H1 (cell line): ENCODE results near the gene MGMT. TPM values are rescaled to one million over a fixed set of nuclear protein-coding genes. Genes with fewer than 3 reads are reported as not detected.

Source experiments
- CTCF ChIA-PET: fragments of 300-600 bp; sonication (Branson Sonifier 250); formaldehyde crosslinking; loops from one replicate; lab custom pipeline; 2021; ENCODE audit not compliant: partially characterized antibody; lab: Charles Lee
- POLR2A ChIA-PET: fragments of 300-600 bp; sonication (Branson Sonifier 250); formaldehyde crosslinking; loops from one replicate; lab custom pipeline; 2021; ENCODE audit warnings: inconsistent platforms; ENCODE audit not compliant: partially characterized antibody; lab: Charles Lee
- DNase-seq, 2 experiments: peaks; one replicate each; pipeline versions ENCODE4 v3.0.0 to v3.0.0-alpha.2; 2010 to 2022; ENCODE audit warnings: low spot score in 2 of 2, low read depth in 1 of 2, mixed read lengths in 1 of 2
- FAIRE-seq: peaks from 2 replicates; lab custom pipeline; 2011; peaks lifted over from hg19 to GRCh38; lab: Jason Lieb, UNC
- H2AFZ ChIP-seq: 2 replicates; pipeline ENCODE4 v1.8.1; 2012; ENCODE audit warnings: low read length, inconsistent platforms
- H2AK5ac ChIP-seq: 2 replicates; pipeline ENCODE4 v1.6.1; 2013; ENCODE audit warnings: low read depth, low read length
- H2BK120ac ChIP-seq: replicated peaks from 2 replicates; pipeline ENCODE3; 2013; ENCODE audit warnings: low read depth, low read length, inconsistent platforms
- H2BK12ac ChIP-seq: 2 replicates; pipeline ENCODE4 v1.6.1; 2013; ENCODE audit warnings: low read depth, low read length
- H2BK15ac ChIP-seq: 2 replicates; pipeline ENCODE4 v1.6.1; 2013; ENCODE audit warnings: low read length
- H2BK20ac ChIP-seq: 2 replicates; pipeline ENCODE4 v1.6.1; 2013; ENCODE audit warnings: low read length
- H2BK5ac ChIP-seq: 2 replicates; pipeline ENCODE4 v1.6.1; 2013; ENCODE audit warnings: low read depth, low read length
- H3K14ac ChIP-seq: 2 replicates; pipeline ENCODE4 v1.6.1; 2013; ENCODE audit warnings: inconsistent platforms; ENCODE audit not compliant: insufficient read length
- H3K18ac ChIP-seq: 2 replicates; pipeline ENCODE4 v1.6.1; 2013; ENCODE audit warnings: low read length; ENCODE audit errors: extremely low read depth
- H3K23ac ChIP-seq: 2 replicates; pipeline ENCODE4 v1.6.1; 2013; ENCODE audit warnings: inconsistent platforms; ENCODE audit not compliant: insufficient read length
- H3K23me2 ChIP-seq: 2 replicates; pipeline ENCODE4 v1.6.1; 2013; ENCODE audit warnings: low read depth, low read length
- H3K27ac ChIP-seq: 2 replicates; pipeline ENCODE4 v1.6.1; 2011; ENCODE audit warnings: low read depth, low read length, inconsistent platforms
- H3K27me3 ChIP-seq, 4 experiments: replicated peaks in 1 of 4; 1 replicate in 1 of 4; 2 replicates in 3 of 4; pipeline versions ENCODE4 v1.6.1 to v1.8.1; 2011 to 2013; ENCODE audit warnings: low read length in 3 of 4, mild to moderate bottlenecking in 3 of 4, inconsistent platforms in 2 of 4, mixed read lengths in 2 of 4, moderate library complexity in 1 of 4; ENCODE audit not compliant: control insufficient read depth in 3 of 4, insufficient read depth in 3 of 4; ENCODE audit errors: extremely low read depth in 1 of 4
- H3K36me3 ChIP-seq, 4 experiments: 2 replicates each; pipeline versions ENCODE4 v1.6.1 to v1.8.1; 2011 to 2013; ENCODE audit warnings: mild to moderate bottlenecking in 4 of 4, low read length in 3 of 4, moderate library complexity in 2 of 4, control low read depth in 1 of 4, inconsistent platforms in 1 of 4; ENCODE audit not compliant: insufficient read depth in 4 of 4, control insufficient read depth in 2 of 4
- H3K4ac ChIP-seq: replicated peaks from 2 replicates; pipeline ENCODE3; 2013; ENCODE audit warnings: low read length, low read depth, mixed read lengths, inconsistent platforms; ENCODE audit not compliant: insufficient read length
- H3K4me1 ChIP-seq, 4 experiments: replicated peaks in 1 of 4; 1 replicate in 1 of 4; 2 replicates in 3 of 4; pipeline versions ENCODE4 v1.6.1 to v1.8.1; 2011 to 2013; ENCODE audit warnings: low read length in 3 of 4, inconsistent platforms in 2 of 4, mixed read lengths in 1 of 4; ENCODE audit not compliant: insufficient read depth in 4 of 4, control insufficient read depth in 3 of 4
- H3K4me2 ChIP-seq, 2 experiments: 2 replicates each; pipeline versions ENCODE4 v1.6.1 to v1.8.1; 2011 to 2013; ENCODE audit warnings: low read depth in 2 of 2, low read length in 2 of 2, control low read depth in 1 of 2, inconsistent platforms in 1 of 2, mild to moderate bottlenecking in 1 of 2; ENCODE audit not compliant: insufficient read depth in 1 of 2
- H3K4me3 ChIP-seq, 4 experiments: fragments of 200-600, 300-600 bp in 1 of 4; sonication (generic), shearing (Covaris generic), sonication (Bioruptor Twin) in 1 of 4; 2 replicates each; pipeline versions ENCODE4 v1.5.1 to v1.8.1; 2011 to 2016; ENCODE audit warnings: low read length in 4 of 4, low read depth in 3 of 4, control low read depth in 2 of 4, inconsistent platforms in 2 of 4, mild to moderate bottlenecking in 2 of 4, mixed read lengths in 1 of 4, moderate library complexity in 1 of 4; ENCODE audit not compliant: insufficient read depth in 2 of 4; ENCODE audit errors: extremely low read depth in 1 of 4
- H3K56ac ChIP-seq: replicated peaks from 2 replicates; pipeline ENCODE3; 2013; ENCODE audit warnings: low read depth, mild to moderate bottlenecking, mixed read lengths, low read length, inconsistent platforms; ENCODE audit not compliant: insufficient read length
- H3K79me1 ChIP-seq: 2 replicates; pipeline ENCODE4 v1.6.1; 2013; ENCODE audit warnings: low read depth, low read length, control low read depth
- H3K79me2 ChIP-seq, 2 experiments: 2 replicates each; pipeline versions ENCODE4 v1.6.1 to v1.8.1; 2012 to 2013; ENCODE audit warnings: low read length in 2 of 2, mild to moderate bottlenecking in 2 of 2, inconsistent platforms in 1 of 2; ENCODE audit not compliant: insufficient read depth in 2 of 2, control insufficient read depth in 1 of 2
- H3K9ac ChIP-seq, 4 experiments: replicated peaks in 1 of 4; 1 replicate in 1 of 4; 2 replicates in 3 of 4; pipeline versions ENCODE4 v1.6.1 to v1.8.1; 2011 to 2013; ENCODE audit warnings: low read depth in 3 of 4, low read length in 3 of 4, control low read depth in 2 of 4, mild to moderate bottlenecking in 2 of 4, moderate library complexity in 2 of 4, inconsistent platforms in 1 of 4; ENCODE audit errors: extremely low read depth in 1 of 4
- H3K9me3 ChIP-seq, 2 experiments: 2 replicates each; pipeline versions ENCODE4 v1.6.1 to v1.8.1; 2012 to 2013; ENCODE audit warnings: mild to moderate bottlenecking in 2 of 2, moderate library complexity in 2 of 2, control low read depth in 1 of 2, inconsistent platforms in 1 of 2, low read depth in 1 of 2, low read length in 1 of 2, mixed read lengths in 1 of 2; ENCODE audit not compliant: insufficient read depth in 2 of 2
- H4K20me1 ChIP-seq, 2 experiments: replicated peaks in 1 of 2; 2 replicates each; pipeline versions ENCODE3 to v1.8.1; 2011 to 2013; ENCODE audit warnings: inconsistent platforms in 2 of 2, low read length in 2 of 2, mild to moderate bottlenecking in 1 of 2; ENCODE audit not compliant: insufficient read depth in 2 of 2, control insufficient read depth in 1 of 2
- H4K5ac ChIP-seq: 2 replicates; pipeline ENCODE4 v1.6.1; 2013; ENCODE audit warnings: low read length, low read depth, mixed read lengths, inconsistent platforms; ENCODE audit not compliant: insufficient read length
- H4K8ac ChIP-seq: 2 replicates; pipeline ENCODE4 v1.8.0; 2013; ENCODE audit warnings: mild to moderate bottlenecking, moderate library complexity, low read length, inconsistent platforms; ENCODE audit not compliant: insufficient read depth; ENCODE audit errors: extremely low read depth
- H4K91ac ChIP-seq: replicated peaks from 2 replicates; pipeline ENCODE3; 2013; ENCODE audit warnings: low read length, mixed read lengths, inconsistent platforms; ENCODE audit not compliant: insufficient read length
- CHD7 ChIP-seq: fragments of 300-600 bp; sonication (generic); IDR thresholded peaks from 2 replicates; pipeline ENCODE4 v1.7.1; 2012; ENCODE audit warnings: low read length, moderate library complexity, mild to moderate bottlenecking, inconsistent platforms; ENCODE audit not compliant: insufficient replicate concordance
- WGBS, 2 experiments: shearing (Covaris generic) in 1 of 2; methylation state at CpG; one replicate each; pipeline versions ENCODE4 v1.1.6 to v1.1.7; 2013 to 2015; ENCODE audit warnings: low lambda C conversion rate in 2 of 2, mixed read lengths in 2 of 2, inconsistent platforms in 1 of 2, low coverage in 1 of 2, missing lambda C conversion rate in 1 of 2; ENCODE audit not compliant: insufficient replicate concordance in 2 of 2, insufficient coverage in 1 of 2, insufficient read length in 1 of 2; ENCODE audit errors: extremely low coverage in 1 of 2, missing lambda C conversion rate in 1 of 2; 5-methylcytosine and 5-hydroxymethylcytosine counted together
- polyA plus RNA-seq, 7 experiments: library from polyadenylated mRNA; depleted of rRNA in 3 of 7; stranded (reverse) in 5 of 7; unstranded in 2 of 7; fragments of >200 nt in 5 of 7; fragments of 200-250 nt in 2 of 7; gene quantifications; 1 replicate in 5 of 7; 2 replicates in 1 of 7; 4 replicates in 1 of 7; pipeline versions ENCODE4 v1.2.1 to v1.2.3, GENCODE V29; 2011 to 2013; ENCODE audit warnings: missing spikeins in 2 of 7, mixed read lengths in 2 of 7
- total RNA-seq: library from RNA; stranded (reverse); fragmentation: NEBNext Ultra II Directional; extraction: Animal tissue kit (Norgen Biotek cat#: 25700); gene quantifications from 2 replicates; pipeline ENCODE4 v1.2.1, GENCODE V29; 2021

MGMT gene
- total and polyA plus RNA-seq, 2 of the 8 experiments (the other 6 are each of a cell fraction or from before 2014, with no cell fraction given), result 9.9 to 10.7 TPM

- no peaks in the 10 kb centered on the region for H3K23me2 ChIP-seq
- POLR2A ChIA-PET, result no interaction called here
- H4K8ac ChIP-seq, result no peak overlapping the region; the same call in 1 of the 2 replicates
- no peak for TF ChIP-seq CHD7
Measured at GRCh38 chr10:129719415-129719739, 252.3 kb downstream of the MGMT start.

More at GRCh38 chr10:129719415-129719739, 252.3 kb downstream of the MGMT start:
- Histone ChIP-seq H2AK5ac (no peak overlapping the region), H3K14ac (no peak overlapping the region), H2BK120ac (no peak overlapping the region), H3K4me2 (no peak overlapping the region), H2BK20ac (no peak overlapping the region), H4K91ac (no peak overlapping the region), H3K79me1 (no peaks in the 10 kb centered on the region), H4K5ac (no peak overlapping the region), H3K9ac (no peak overlapping the region), H3K27me3 (no peaks in the 10 kb centered on the region), H3K9me3 (no peaks in the 10 kb centered on the region), H3K27ac (no peak overlapping the region), H3K36me3 (no peaks in the 10 kb centered on the region; a peak in 1 of 8 replicates), H4K20me1 (no peaks in the 10 kb centered on the region), H3K23ac (no peak overlapping the region), H3K4me3 (no peak overlapping the region), H3K18ac (no peak overlapping the region), H3K4me1 (no peaks in the 10 kb centered on the region), H2BK15ac (no peak overlapping the region), H2BK5ac (no peak overlapping the region), H3K79me2 (no peaks in the 10 kb centered on the region), H3K56ac (no peak overlapping the region), H2AFZ (no peak overlapping the region), H2BK12ac (no peak overlapping the region), H3K4ac (no peak overlapping the region)
- DNase-seq (no peak), FAIRE-seq (no peak)
- CTCF ChIA-PET, result interaction anchor here (1.2 kb wide), 1 partner anchor 50 kb away, joined by 3 read pairs; no protein-coding TSS in a partner anchor
- WGBS, 2 experiments, result 96% methylated on average over 9 of the region's 9 CpGs; no CpG with 5 or more reads in 1 of the 2 experiments
